ENCODE data around the gene TBCK.
"Not testable (repeated sequence)": the region's sequence is repeated elsewhere in the genome, so short reads cannot be mapped to it uniquely, and the experiment has no call there.

TBCK gene

DNA sequence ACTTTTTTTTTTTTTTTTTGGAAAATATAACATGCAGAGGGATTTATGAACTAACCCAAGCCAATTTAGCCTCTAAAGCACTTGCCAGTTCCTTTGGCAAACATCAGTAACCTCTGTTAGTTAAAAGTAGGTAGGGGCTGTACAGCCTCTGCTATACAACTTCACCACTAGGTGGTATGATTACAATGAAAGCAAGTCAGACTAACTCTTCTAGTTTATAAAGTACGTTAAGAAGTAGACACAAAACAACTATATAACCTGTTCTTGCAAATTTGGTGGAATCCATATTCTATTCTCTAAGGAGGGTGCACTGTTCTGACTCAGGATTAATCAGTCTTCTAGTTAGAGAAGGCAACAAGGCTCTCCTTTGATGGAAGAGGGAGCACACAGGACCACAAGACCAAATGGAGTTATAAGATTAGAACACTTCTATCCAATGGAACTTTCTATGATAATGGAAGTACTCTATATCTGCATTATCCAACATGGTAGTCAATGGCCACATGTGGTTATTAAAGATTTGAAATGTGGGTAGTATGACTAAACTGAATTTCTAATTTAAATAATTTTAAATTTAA is 13.1 kb upstream of the TBCK start:
- TF ChIP-seq, protein P1, sequence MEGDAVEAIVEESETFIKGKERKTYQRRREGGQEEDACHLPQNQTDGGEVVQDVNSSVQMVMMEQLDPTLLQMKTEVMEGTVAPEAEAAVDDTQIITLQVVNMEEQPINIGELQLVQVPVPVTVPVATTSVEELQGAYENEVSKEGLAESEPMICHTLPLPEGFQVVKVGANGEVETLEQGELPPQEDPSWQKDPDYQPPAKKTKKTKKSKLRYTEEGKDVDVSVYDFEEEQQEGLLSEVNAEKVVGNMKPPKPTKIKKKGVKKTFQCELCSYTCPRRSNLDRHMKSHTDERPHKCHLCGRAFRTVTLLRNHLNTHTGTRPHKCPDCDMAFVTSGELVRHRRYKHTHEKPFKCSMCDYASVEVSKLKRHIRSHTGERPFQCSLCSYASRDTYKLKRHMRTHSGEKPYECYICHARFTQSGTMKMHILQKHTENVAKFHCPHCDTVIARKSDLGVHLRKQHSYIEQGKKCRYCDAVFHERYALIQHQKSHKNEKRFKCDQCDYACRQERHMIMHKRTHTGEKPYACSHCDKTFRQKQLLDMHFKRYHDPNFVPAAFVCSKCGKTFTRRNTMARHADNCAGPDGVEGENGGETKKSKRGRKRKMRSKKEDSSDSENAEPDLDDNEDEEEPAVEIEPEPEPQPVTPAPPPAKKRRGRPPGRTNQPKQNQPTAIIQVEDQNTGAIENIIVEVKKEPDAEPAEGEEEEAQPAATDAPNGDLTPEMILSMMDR (IDR thresholded peaks at IDR 0.05; ENCODE audit: control extremely low read depth, extremely low read depth, low read depth, missing control alignments) = peak; percentile 49
- DNase-seq (ENCODE audit: extremely low spot score) = peak; percentile 20
- CTCF ChIA-PET = interaction anchor here (1.1 to 2.4 kb wide), 4 partner anchors 9 to 19 kb away, joined by 4 to 11 read pairs (median 8); partner anchors contain the start of gene TBCK
- POLR2A ChIA-PET = no interaction called here

DNA sequence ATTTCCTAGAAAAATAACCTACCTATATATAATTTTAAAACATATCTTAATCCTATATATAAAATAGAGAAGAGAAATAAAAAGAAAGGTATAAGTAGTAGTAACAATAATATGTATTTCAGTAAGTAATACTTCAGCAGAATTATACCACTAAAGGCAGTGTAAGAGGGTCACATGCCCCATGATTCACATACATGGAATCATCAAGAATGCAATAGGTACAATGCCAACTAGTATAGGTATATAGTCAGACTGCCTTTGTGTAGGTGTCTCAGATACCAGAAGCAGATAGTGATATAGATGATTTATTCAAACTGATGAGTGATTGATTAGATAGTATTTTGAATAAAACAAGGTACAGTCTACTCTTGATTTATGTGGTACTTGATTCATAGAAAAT is 9.8 kb upstream of the TBCK start:
- ChIA-PET POLR2A (no interaction called here), CTCF (interaction anchor here (1.5 kb wide), 1 partner anchor 19 kb away, joined by 4 read pairs; no protein-coding TSS in a partner anchor)
- TF ChIP-seq, protein P1 (IDR thresholded peaks at IDR 0.05; ENCODE audit: control extremely low read depth, extremely low read depth, low read depth, missing control alignments) = no peak
- DNase-seq (ENCODE audit: extremely low spot score) = no peak

DNA sequence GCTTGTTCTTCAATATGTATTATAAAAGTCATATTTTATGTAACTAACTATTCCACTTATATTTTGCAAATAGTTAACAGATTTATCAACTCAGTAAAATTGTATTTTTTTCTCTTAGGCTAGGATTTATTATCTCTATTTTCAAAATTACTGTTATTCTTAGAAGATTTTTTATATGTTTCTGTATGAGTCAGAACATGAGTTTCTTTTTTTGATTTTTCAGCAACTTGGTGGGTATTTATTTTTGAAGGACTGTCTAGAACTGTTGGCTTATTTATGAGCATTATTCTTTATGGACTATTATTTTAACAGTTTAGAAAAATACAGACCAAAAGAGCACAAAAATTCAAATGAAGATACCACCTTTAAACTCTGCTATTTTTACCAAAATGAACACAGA is 7.1 kb upstream of the TBCK start:
- no peak for DNase-seq (ENCODE audit: extremely low spot score)
- CTCF ChIA-PET = no interaction called here
- TF ChIP-seq, protein P1 (IDR thresholded peaks at IDR 0.05; ENCODE audit: control extremely low read depth, extremely low read depth, low read depth, missing control alignments) = no peak
- POLR2A ChIA-PET = no interaction called here

DNA sequence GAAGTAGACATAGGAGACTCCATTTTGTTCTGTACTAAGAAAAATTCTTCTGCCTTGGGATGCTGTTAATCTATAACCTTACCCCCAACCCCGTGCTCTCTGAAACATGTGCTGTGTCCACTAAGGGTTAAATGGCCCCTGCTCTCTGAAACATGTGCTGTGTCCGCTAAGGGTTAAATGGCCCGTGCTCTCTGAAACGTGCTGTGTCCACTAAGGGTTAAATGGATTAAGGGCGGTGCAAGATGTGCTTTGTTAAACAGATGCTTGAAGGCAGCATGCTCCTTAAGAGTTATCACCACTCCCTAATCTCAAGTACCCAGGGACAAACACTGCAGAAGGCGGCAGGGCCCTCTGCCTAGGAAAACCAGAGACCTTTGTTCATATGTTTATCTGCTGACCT is 5.8 kb upstream of the TBCK start:
- DNase-seq (ENCODE audit: extremely low spot score); POLR2A ChIA-PET; CTCF ChIA-PET: not testable (repeated sequence)

DNA sequence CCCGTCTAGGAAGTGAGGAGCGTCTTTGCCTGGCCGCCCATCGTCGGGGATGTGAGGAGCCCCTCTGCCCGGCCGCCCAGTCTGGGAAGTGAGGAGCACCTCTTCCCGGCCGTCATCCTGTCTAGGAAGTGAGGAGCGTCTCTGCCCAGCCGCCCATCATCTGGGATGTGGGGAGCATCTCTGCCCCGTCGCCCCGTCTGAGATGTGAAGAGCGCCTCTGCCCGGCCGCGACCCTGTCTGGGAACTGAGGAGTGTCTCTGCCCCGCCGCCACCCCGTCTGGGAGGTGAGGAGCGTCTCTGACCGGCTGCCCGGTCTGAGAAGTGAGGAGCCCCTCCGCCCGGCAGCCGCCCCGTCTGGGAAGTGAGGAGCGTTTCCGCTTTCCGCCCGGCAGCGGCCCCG is 5.2 kb upstream of the TBCK start:
- CTCF ChIA-PET; POLR2A ChIA-PET; DNase-seq (ENCODE audit: extremely low spot score): not testable (repeated sequence)

DNA sequence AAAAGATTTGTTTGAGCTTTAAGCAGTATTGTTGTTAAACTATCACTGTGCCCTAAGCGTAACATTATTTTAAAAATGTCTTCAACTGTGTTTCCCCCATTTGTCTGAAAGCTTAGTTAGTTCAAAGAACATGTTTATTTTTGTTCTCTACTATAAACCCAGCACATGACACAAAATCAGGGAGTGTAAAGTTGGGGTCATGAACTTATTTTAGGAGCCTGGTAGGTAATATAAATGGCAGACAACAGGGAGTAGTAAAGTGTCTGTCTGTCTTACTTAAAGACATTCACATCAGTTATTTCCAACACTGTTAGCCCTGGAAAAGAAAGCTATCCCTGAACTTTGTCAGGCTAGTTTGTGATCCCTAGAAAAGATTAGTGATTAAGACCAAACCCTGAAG is 4.2 kb upstream of the TBCK start:
- CTCF ChIA-PET = interaction anchor here (0.8 to 2.0 kb wide), 2 partner anchors 8 to 11 kb away, joined by 3 to 8 read pairs; no protein-coding TSS in a partner anchor
- DNase-seq (ENCODE audit: extremely low spot score) = no peak
- TF ChIP-seq, protein P1 (IDR thresholded peaks at IDR 0.05; ENCODE audit: control extremely low read depth, extremely low read depth, low read depth, missing control alignments) = no peak
- POLR2A ChIA-PET = no interaction called here

DNA sequence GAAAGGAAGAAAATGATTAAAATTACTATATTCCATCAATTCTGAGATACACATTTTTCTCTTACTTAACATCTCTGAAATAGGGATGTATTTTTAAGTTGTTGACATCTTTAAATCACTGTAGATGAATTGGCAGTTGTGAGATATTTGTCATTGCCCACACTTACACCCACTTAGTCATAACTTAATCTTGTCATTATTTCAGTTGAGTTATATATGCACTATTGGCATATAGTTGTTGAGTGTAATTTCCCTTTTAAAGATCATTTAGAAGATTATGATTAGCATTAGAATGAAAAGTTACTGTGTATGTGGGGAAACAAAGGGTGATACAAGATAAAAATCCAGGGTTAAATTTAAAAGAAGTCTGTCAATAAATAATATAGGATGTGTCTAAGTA is 2.5 kb upstream of the TBCK start:
- CTCF ChIA-PET = no interaction called here

More for the DNA sequence above, 2.5 kb upstream of the TBCK start:
- DNase-seq (ENCODE audit: extremely low spot score) = no peak
- TF ChIP-seq, protein P1 (IDR thresholded peaks at IDR 0.05; ENCODE audit: control extremely low read depth, extremely low read depth, low read depth, missing control alignments) = no peak
- POLR2A ChIA-PET = no interaction called here

Measured in GM10248 (cell line).